Tibial artery (tissue), 4 donors: ENCODE measurements around the gene MYO10.

ENCODE experiments used
- DNase-seq, 2 donors: peaks; one replicate each; pipeline ENCODE4 v3.0.0-alpha.2; 2019
- H3K27ac ChIP-seq, 2 donors: fragments of 200-600 bp; sonication (generic) in 1 of 2; 1 replicate in 1 of 2; 2 replicates in 1 of 2; pipeline ENCODE4 v1.5.1; 2018 to 2019; ENCODE audit warnings: mild to moderate bottlenecking in 1 of 2
- H3K27me3 ChIP-seq, 2 donors: fragments of 200-600 bp; sonication (generic) in 1 of 2; one replicate each; pipeline versions ENCODE4 v1.5.1 to v1.6.0; 2016 to 2019
- H3K36me3 ChIP-seq, 3 donors: fragments of 200-600 bp; sonication (generic) in 2 of 3; one replicate each; pipeline ENCODE4 v1.5.1; 2016 to 2019; ENCODE audit warnings: mild to moderate bottlenecking in 2 of 3
- H3K4me1 ChIP-seq, 4 donors: fragments of 200-600 bp; sonication (generic) in 2 of 4; 1 replicate in 3 of 4; 2 replicates in 1 of 4; pipeline ENCODE4 v1.5.1; 2016 to 2019
- H3K4me3 ChIP-seq, 2 donors: fragments of 200-600 bp; sonication (generic) in 1 of 2; 1 replicate in 1 of 2; 2 replicates in 1 of 2; pipeline ENCODE4 v1.5.1; 2018 to 2019; ENCODE audit warnings: mild to moderate bottlenecking in 2 of 2
- H3K9me3 ChIP-seq, 3 donors: fragments of 200-600 bp; sonication (generic) in 1 of 3; one replicate each; pipeline ENCODE4 v1.5.1; 2016 to 2019
- intact Hi-C: fragments of 100-400 bp; cut with DNase I; formaldehyde crosslinking; loops from one replicate; pipeline ENCODE4 v1.15.0; 2023; ENCODE audit warnings: low total_unique reads
- TF ChIP-seq, protein P1 (sequence below), 2 experiments: fragments of 200-600 bp in 1 of 2; fragments of 450-650 bp in 1 of 2; IDR thresholded peaks; one replicate each; pipeline ENCODE4 v1.5.1; 2017 to 2019; ENCODE audit warnings: antibody characterized with exemption in 2 of 2, mild to moderate bottlenecking in 1 of 2, moderate library complexity in 1 of 2

The MYO10 gene

GRCh38 chr5:16906255-16906654 lies 29.8 kb downstream of the MYO10 start:
- no peak for DNase-seq
- H3K27me3 ChIP-seq = no peaks in the 10 kb centered on the region
- intact Hi-C loops = no loop called here
- no peak overlapping the region for H3K27ac ChIP-seq
- no peaks in the 10 kb centered on the region for H3K36me3 ChIP-seq
- no peaks in the 10 kb centered on the region for H3K9me3 ChIP-seq
- TF ChIP-seq, protein P1, sequence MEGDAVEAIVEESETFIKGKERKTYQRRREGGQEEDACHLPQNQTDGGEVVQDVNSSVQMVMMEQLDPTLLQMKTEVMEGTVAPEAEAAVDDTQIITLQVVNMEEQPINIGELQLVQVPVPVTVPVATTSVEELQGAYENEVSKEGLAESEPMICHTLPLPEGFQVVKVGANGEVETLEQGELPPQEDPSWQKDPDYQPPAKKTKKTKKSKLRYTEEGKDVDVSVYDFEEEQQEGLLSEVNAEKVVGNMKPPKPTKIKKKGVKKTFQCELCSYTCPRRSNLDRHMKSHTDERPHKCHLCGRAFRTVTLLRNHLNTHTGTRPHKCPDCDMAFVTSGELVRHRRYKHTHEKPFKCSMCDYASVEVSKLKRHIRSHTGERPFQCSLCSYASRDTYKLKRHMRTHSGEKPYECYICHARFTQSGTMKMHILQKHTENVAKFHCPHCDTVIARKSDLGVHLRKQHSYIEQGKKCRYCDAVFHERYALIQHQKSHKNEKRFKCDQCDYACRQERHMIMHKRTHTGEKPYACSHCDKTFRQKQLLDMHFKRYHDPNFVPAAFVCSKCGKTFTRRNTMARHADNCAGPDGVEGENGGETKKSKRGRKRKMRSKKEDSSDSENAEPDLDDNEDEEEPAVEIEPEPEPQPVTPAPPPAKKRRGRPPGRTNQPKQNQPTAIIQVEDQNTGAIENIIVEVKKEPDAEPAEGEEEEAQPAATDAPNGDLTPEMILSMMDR (IDR thresholded peaks at IDR 0.05) = no peak
- H3K4me1 ChIP-seq = peaks cover 0 to 23% (median 1%) of the 10 kb centered on the region in 4 donors
- no peak overlapping the region for H3K4me3 ChIP-seq

DNA sequence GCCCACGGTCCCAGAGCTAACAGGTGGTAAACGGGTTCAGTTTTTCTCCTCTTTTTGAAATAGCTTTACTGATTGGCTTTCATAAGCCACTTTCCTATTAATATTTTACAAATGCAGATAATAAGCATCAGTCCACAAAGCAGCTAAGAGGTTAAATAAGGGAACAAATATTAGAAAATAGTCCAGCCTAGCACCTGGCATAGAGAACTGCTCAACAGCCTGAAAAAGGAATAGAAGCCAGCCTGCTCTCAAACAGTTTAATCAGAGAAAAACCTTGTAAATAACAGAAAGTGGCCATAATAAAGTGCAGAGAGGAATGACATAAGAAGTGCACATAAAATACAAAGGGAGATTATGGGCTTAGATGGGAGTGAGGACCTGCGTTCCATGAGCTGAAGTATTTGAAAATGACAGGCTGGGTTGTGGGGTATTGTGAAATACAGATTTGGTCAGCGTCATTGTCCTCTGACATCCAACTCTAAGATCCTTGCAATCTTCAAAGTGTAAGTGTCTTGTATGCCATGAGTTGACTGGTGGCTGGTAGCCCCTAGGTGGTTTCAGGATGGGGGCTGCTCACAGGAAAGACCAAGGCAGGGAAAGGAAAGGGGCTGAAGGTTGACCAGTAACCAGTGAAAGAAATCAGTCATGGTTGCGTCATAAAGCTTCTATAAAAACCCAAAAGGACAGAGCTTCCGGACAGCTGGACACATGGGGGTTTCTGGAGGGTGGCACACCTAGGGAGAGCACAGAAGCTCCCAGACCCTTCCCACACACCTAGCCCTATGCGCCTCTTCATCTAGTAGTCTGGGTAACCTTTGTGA lies 32.4 kb downstream of the MYO10 start:
- Histone ChIP-seq H3K36me3 (no peaks in the 10 kb centered on the region), H3K4me1 (peaks cover 0 to 15% (median 1%) of the 10 kb centered on the region in 4 donors), H3K4me3 (no peak overlapping the region), H3K9me3 (no peaks in the 10 kb centered on the region), H3K27ac (no peak overlapping the region), H3K27me3 (no peaks in the 10 kb centered on the region)
- intact Hi-C loops = no loop called here
- TF ChIP-seq, protein P1 (IDR thresholded peaks at IDR 0.05) = no peak
- no peak for DNase-seq

DNA sequence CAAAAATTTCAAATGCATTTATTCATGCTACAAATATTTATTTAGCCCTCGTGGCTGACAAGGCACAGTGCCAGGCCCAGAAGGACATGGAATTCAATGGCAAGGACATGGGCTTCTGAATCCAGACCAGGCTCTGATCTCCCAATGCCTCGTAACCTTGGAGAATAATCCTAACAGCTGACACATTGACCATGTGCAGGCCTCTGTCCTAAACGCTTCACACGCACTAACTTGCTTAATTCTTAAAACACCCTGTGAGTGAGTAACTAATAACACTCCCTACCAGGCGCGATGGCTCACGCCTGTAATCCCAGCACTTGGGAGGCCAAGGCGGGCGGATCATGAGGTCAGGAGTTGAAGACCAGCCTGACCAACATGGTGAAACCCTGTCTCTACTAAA lies 33.2 kb downstream of the MYO10 start:
- H3K4me1 ChIP-seq = peaks cover 0 to 16% (median 1%) of the 10 kb centered on the region in 4 donors
- no peak for DNase-seq
- no peaks in the 10 kb centered on the region for H3K9me3 ChIP-seq
- no peak overlapping the region for H3K4me3 ChIP-seq
- H3K27ac ChIP-seq = no peak overlapping the region
- no peaks in the 10 kb centered on the region for H3K27me3 ChIP-seq
- no peaks in the 10 kb centered on the region for H3K36me3 ChIP-seq
- intact Hi-C loops = no loop called here
- TF ChIP-seq, protein P1 (IDR thresholded peaks at IDR 0.05) = no peak

DNA sequence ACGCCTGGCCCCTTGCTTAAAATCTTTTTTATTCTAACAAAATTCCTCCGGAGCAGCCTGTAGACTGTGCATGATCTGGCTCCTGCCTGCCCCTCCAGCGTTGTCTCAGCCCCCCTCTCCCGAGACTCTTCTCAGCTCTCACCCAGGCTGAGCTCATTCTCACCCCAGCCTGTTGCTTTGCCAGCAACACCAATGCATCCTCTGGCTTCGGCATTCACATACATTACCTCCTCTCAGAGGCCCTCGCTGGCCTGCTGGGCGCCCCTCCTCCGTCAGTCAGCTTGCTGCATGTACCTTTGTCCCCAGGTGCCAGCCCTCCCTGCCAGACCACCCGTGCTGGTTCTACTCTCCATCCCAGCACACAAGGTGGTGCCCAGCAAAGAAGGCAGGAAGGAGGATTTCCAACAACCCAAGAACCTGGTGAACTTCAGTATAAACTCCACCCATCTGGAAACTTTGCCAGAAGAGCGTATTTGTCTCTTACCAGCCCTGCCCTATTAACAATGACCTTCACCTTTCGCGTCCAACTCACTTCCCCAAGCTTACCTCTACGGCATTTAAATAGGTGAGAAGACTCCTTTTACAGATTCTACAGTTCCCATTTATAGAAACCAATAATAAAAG lies 35.0 kb downstream of the MYO10 start:
- intact Hi-C loops = no loop called here
- no peak overlapping the region for H3K4me3 ChIP-seq
- peaks cover 0 to 27% (median 3%) of the 10 kb centered on the region in 4 donors for H3K4me1 ChIP-seq
- no peak for DNase-seq
- no peaks in the 10 kb centered on the region for H3K9me3 ChIP-seq
- H3K27ac ChIP-seq = no peak overlapping the region
- H3K27me3 ChIP-seq = no peaks in the 10 kb centered on the region
- TF ChIP-seq, protein P1 (IDR thresholded peaks at IDR 0.05) = no peak
- H3K36me3 ChIP-seq = no peaks in the 10 kb centered on the region

GRCh38 chr5:16899171-16899570 lies 36.9 kb downstream of the MYO10 start:
- TF ChIP-seq, protein P1 (IDR thresholded peaks at IDR 0.05) = no peak
- Histone ChIP-seq H3K27me3 (no peaks in the 10 kb centered on the region), H3K4me1 (peaks cover 0 to 26% (median 11%) of the 10 kb centered on the region in 4 donors), H3K27ac (no peak overlapping the region), H3K9me3 (no peaks in the 10 kb centered on the region), H3K4me3 (no peak overlapping the region), H3K36me3 (no peaks in the 10 kb centered on the region)
- intact Hi-C loops = no loop called here
- DNase-seq = no peak
